ENCODE data around the gene TMED6.

The TMED6 gene

DNA sequence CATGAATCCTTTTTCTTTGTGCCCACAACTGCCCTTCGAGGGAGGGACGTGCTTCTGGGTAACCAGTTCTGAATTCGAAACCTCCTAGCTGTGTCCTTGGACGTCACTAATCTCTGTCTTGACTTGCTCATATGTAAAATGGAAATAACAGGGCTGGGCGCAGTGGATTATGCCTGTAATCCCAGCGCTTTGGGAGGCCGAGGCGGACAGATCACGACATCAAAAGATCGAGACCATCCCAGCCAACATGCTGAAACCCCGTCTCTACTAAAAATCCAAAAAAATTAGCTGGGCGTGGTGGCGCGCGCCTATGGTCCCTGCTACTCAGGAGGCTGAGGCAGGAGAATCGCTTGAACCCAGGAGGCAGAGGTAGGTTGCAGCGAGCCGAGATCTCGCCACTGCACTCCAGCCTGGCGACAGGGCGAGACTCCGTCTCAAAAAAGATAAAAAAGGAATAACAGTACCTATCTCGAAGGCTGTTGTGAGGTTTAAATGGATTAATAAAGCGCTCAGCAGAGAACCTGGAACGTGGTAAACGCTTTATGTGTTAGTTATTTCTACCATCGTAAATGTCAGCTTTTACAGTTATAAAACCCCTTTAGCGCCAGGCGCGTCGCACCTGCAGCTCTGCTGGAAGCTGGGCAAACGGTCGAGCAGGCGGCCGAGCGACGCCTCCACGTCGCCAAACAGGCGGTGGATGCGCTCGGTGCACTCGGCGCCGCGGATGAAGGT is 12.9 kb downstream of the TMED6 start:
- Histone ChIP-seq H2BK15ac (ENCODE audit: low read depth, poor library complexity, severe bottlenecking) (peak overlapping the region; percentile 78), H3K79me1 (replicated peaks; ENCODE audit: low read length, poor library complexity, severe bottlenecking) (peaks cover 25% of the 10 kb centered on the region), H3K27ac (ENCODE audit: low read length, poor library complexity, severe bottlenecking) (peak overlapping the region; percentile 46), H2AK5ac (ENCODE audit: low read length, severe bottlenecking) (peak overlapping the region; percentile 35), H3K23ac (ENCODE audit: low read length in 2 of 2) (peak overlapping the region in 1 of 2 experiments; percentile 29), H3K36me3 (ENCODE audit: control insufficient read depth in 1 of 2, insufficient read depth in 2 of 2, low read depth in 1 of 2, low read length in 2 of 2) (peaks cover 31 to 55% of the 10 kb centered on the region in 2 experiments), H2AFZ (ENCODE audit: low read depth, low read length) (peak overlapping the region; percentile 33), H2BK5ac (ENCODE audit: low read depth, low read length, poor library complexity, severe bottlenecking) (no peak overlapping the region), H3K9ac (ENCODE audit: low read length) (peak overlapping the region; percentile 99), H4K91ac (ENCODE audit: low read length) (peak overlapping the region; percentile 80), H2BK120ac (ENCODE audit: low read depth, low read length) (no peak overlapping the region), H3K27me3 (ENCODE audit: control insufficient read depth in 1 of 2, insufficient read depth in 1 of 2, low read length in 2 of 2) (no peaks in the 10 kb centered on the region), H3K14ac (ENCODE audit: low read length in 2 of 2) (peak overlapping the region in 1 of 2 experiments; percentile 92), H3K4me2 (ENCODE audit: low read length, poor library complexity, severe bottlenecking) (peak overlapping the region; percentile 81), H3K18ac (ENCODE audit: low read depth in 1 of 2, low read length in 2 of 2) (peak overlapping the region; percentile 75 to 83), H3K9me3 (ENCODE audit: control insufficient read depth, low read length) (no peaks in the 10 kb centered on the region), H3K4ac (ENCODE audit: low read depth in 1 of 2, low read length in 2 of 2) (peak overlapping the region in 1 of 2 experiments; percentile 96), H3K4me3 (ENCODE audit: insufficient read depth in 1 of 2, low read depth in 1 of 2, low read length in 2 of 2) (peak overlapping the region; percentile 90 to 99), H3K4me1 (ENCODE audit: control insufficient read depth, insufficient read depth, low read depth, low read length) (peaks cover 15% of the 10 kb centered on the region), H2BK12ac (ENCODE audit: low read length in 2 of 2) (no peak overlapping the region), H4K8ac (ENCODE audit: low read length) (peak overlapping the region; percentile 83)
- WGBS = 35% methylated on average over 39 of the region's 46 CpGs
- no peak for DNase-seq

GRCh38 chr16:69334696-69335095 is 16.9 kb downstream of the TMED6 start:
- DNase-seq = no peak
- H2BK15ac ChIP-seq (ENCODE audit: low read depth, poor library complexity, severe bottlenecking) = no peak overlapping the region
- no peak overlapping the region for H3K4ac ChIP-seq (ENCODE audit: low read depth in 1 of 2, low read length in 2 of 2)
- no peak overlapping the region for H3K14ac ChIP-seq (ENCODE audit: low read length in 2 of 2)
- no peak overlapping the region for H2BK120ac ChIP-seq (ENCODE audit: low read depth, low read length)
- no peak overlapping the region for H2BK5ac ChIP-seq (ENCODE audit: low read depth, low read length, poor library complexity, severe bottlenecking)
- no peak overlapping the region for H2AFZ ChIP-seq (ENCODE audit: low read depth, low read length)
- no peak overlapping the region for H4K8ac ChIP-seq (ENCODE audit: low read length)
- no peaks in the 10 kb centered on the region for H3K9me3 ChIP-seq (ENCODE audit: control insufficient read depth, low read length)
- no peak overlapping the region for H2BK12ac ChIP-seq (ENCODE audit: low read length in 2 of 2)
- H3K4me1 ChIP-seq (ENCODE audit: control insufficient read depth, insufficient read depth, low read depth, low read length) = peaks cover 15% of the 10 kb centered on the region
- peaks cover 26% of the 10 kb centered on the region for H3K79me1 ChIP-seq (replicated peaks; ENCODE audit: low read length, poor library complexity, severe bottlenecking)
- no peak overlapping the region for H2AK5ac ChIP-seq (ENCODE audit: low read length, severe bottlenecking)
- no peak overlapping the region for H4K91ac ChIP-seq (ENCODE audit: low read length)
- H3K23ac ChIP-seq (ENCODE audit: low read length in 2 of 2) = no peak overlapping the region
- no peak overlapping the region for H3K9ac ChIP-seq (ENCODE audit: low read length)
- no peak overlapping the region for H3K18ac ChIP-seq (ENCODE audit: low read depth in 1 of 2, low read length in 2 of 2)
- H3K27me3 ChIP-seq (ENCODE audit: control insufficient read depth in 1 of 2, insufficient read depth in 1 of 2, low read length in 2 of 2) = no peaks in the 10 kb centered on the region
- WGBS = 93% methylated on average over 9 of the region's 9 CpGs
- no peak overlapping the region for H3K27ac ChIP-seq (ENCODE audit: low read length, poor library complexity, severe bottlenecking)
- H3K36me3 ChIP-seq (ENCODE audit: control insufficient read depth in 1 of 2, insufficient read depth in 2 of 2, low read depth in 1 of 2, low read length in 2 of 2) = peaks cover 38 to 53% of the 10 kb centered on the region in 2 experiments
- no peak overlapping the region for H3K4me3 ChIP-seq (ENCODE audit: insufficient read depth in 1 of 2, low read depth in 1 of 2, low read length in 2 of 2)
- no peak overlapping the region for H3K4me2 ChIP-seq (ENCODE audit: low read length, poor library complexity, severe bottlenecking)

GRCh38 chr16:69330286-69331109 is 21.1 kb downstream of the TMED6 start, which contains the start of gene PDF:
PDF (minus strand) TSS chr16:69330588; CDS start chr16:69330570, 18 bp downstream.
- H3K4me3 ChIP-seq (ENCODE audit: insufficient read depth in 1 of 2, low read depth in 1 of 2, low read length in 2 of 2) = peak within 1 kb of the TSS; percentile 90 to 95
- WGBS = 2% methylated on average over 84 of the region's 93 CpGs
- H3K4me2 ChIP-seq (ENCODE audit: low read length, poor library complexity, severe bottlenecking) = peak within 1 kb of the TSS; percentile 87
- no peak within 1 kb of the TSS for H2AK5ac ChIP-seq (ENCODE audit: low read length, severe bottlenecking)
- peak within 1 kb of the TSS; percentile 93 for H3K9ac ChIP-seq (ENCODE audit: low read length)
- H3K14ac ChIP-seq (ENCODE audit: low read length in 2 of 2) = peak within 1 kb of the TSS in 1 of 2 experiments; percentile 85
- peak within 1 kb of the TSS; percentile 95 for H4K91ac ChIP-seq (ENCODE audit: low read length)
- peaks cover 44 to 74% of the 10 kb centered on the region in 2 experiments for H3K36me3 ChIP-seq (ENCODE audit: control insufficient read depth in 1 of 2, insufficient read depth in 2 of 2, low read depth in 1 of 2, low read length in 2 of 2)
- H3K79me1 ChIP-seq (replicated peaks; ENCODE audit: low read length, poor library complexity, severe bottlenecking) = peaks cover 24% of the 10 kb centered on the region
- H2AFZ ChIP-seq (ENCODE audit: low read depth, low read length) = peak within 1 kb of the TSS; percentile 96
- peak within 1 kb of the TSS; percentile 58 for H2BK120ac ChIP-seq (ENCODE audit: low read depth, low read length)
- peak within 1 kb of the TSS; percentile 97 for H4K8ac ChIP-seq (ENCODE audit: low read length)
- peak; percentile 94 for DNase-seq
- no peaks in the 10 kb centered on the region for H3K9me3 ChIP-seq (ENCODE audit: control insufficient read depth, low read length)
- H3K4ac ChIP-seq (ENCODE audit: low read depth in 1 of 2, low read length in 2 of 2) = peak within 1 kb of the TSS; percentile 73 to 90
- H2BK12ac ChIP-seq (ENCODE audit: low read length in 2 of 2) = peak within 1 kb of the TSS in 1 of 2 experiments; percentile 2
- peak within 1 kb of the TSS; percentile 10 to 20 for H3K23ac ChIP-seq (ENCODE audit: low read length in 2 of 2)
- H3K27ac ChIP-seq (ENCODE audit: low read length, poor library complexity, severe bottlenecking) = peak within 1 kb of the TSS; percentile 77
- H2BK5ac ChIP-seq (ENCODE audit: low read depth, low read length, poor library complexity, severe bottlenecking) = peak within 1 kb of the TSS; percentile 62
- peak within 1 kb of the TSS; percentile 52 for H2BK15ac ChIP-seq (ENCODE audit: low read depth, poor library complexity, severe bottlenecking)
- H3K18ac ChIP-seq (ENCODE audit: low read depth in 1 of 2, low read length in 2 of 2) = peak within 1 kb of the TSS; percentile 78 to 92
- peaks cover 27% of the 10 kb centered on the region for H3K4me1 ChIP-seq (ENCODE audit: control insufficient read depth, insufficient read depth, low read depth, low read length)
- H3K27me3 ChIP-seq (ENCODE audit: control insufficient read depth in 1 of 2, insufficient read depth in 1 of 2, low read length in 2 of 2) = no peaks in the 10 kb centered on the region
